Astrocyte of the cerebellum (primary cell): ENCODE results near the gene UHRF2.

Experiments used
- DNase-seq: peaks from one replicate; pipeline ENCODE4 v3.0.0-alpha.2; 2011; ENCODE audit warnings: low read depth
- H3K4me3 ChIP-seq: 2 replicates; pipeline ENCODE4 v1.5.1; 2011; ENCODE audit warnings: mild to moderate bottlenecking, low read depth, low read length, moderate library complexity
- CTCF ChIP-seq: IDR thresholded peaks from 2 replicates; pipeline ENCODE4 v1.5.1; 2012; ENCODE audit warnings: low read length, low read depth, moderate library complexity, mild to moderate bottlenecking; ENCODE audit errors: missing control alignments
- in situ Hi-C: cut with HindIII; loops from 2 replicates; pipeline ENCODE4 v1.10.0; 2017; ENCODE audit warnings: low sequenced_read_pairs

UHRF2 gene

GRCh38 chr9:6440405-6440804 is 27.4 kb downstream of the UHRF2 start:
- DNase-seq = no peak

GRCh38 chr9:6441269-6441668 is 28.3 kb downstream of the UHRF2 start:
- in situ Hi-C loops = no loop called here
- TF ChIP-seq CTCF = no peak
- no peak for DNase-seq

More at GRCh38 chr9:6440405-6440804, 27.4 kb downstream of the UHRF2 start:
- no peak for TF ChIP-seq CTCF
- H3K4me3 ChIP-seq = no peak overlapping the region
- in situ Hi-C loops = no loop called here

GRCh38 chr9:6443661-6444060 is 30.7 kb downstream of the UHRF2 start:
- in situ Hi-C loops = no loop called here
- no peak for DNase-seq

More at GRCh38 chr9:6441269-6441668, 28.3 kb downstream of the UHRF2 start:
- H3K4me3 ChIP-seq = no peak overlapping the region

GRCh38 chr9:6444128-6444527 is 31.1 kb downstream of the UHRF2 start:
- no peak for DNase-seq
- TF ChIP-seq CTCF = no peak
- H3K4me3 ChIP-seq = no peak overlapping the region
- in situ Hi-C loops = no loop called here

More at GRCh38 chr9:6443661-6444060, 30.7 kb downstream of the UHRF2 start:
- TF ChIP-seq CTCF = no peak
- no peak overlapping the region for H3K4me3 ChIP-seq

GRCh38 chr9:6449086-6449485 is 36.1 kb downstream of the UHRF2 start:
- no peak for DNase-seq
- in situ Hi-C loops = no loop called here
- TF ChIP-seq CTCF = no peak
- H3K4me3 ChIP-seq = no peak overlapping the region

- H3K4me3 ChIP-seq = no peak overlapping the region
- in situ Hi-C loops = no loop called here
- TF ChIP-seq CTCF = no peak
- no peak for DNase-seq
These were observed 36.6 kb downstream of the UHRF2 start for GRCh38 chr9:6449645-6450044.
